KG1 (cell line): ENCODE results near the gene ZNF362.

ENCODE experiments used
- DNase-seq: peaks from one replicate; lab custom pipeline; 2025; lab: John Stamatoyannopoulos, UW

ZNF362 gene

GRCh38 chr1:33268927-33269610 is 12.8 kb downstream of the ZNF362 start:
- no peak for DNase-seq

GRCh38 chr1:33269621-33270020 is 13.3 kb downstream of the ZNF362 start:
- no peak for DNase-seq

- DNase-seq: no peak
Observed at GRCh38 chr1:33270379-33270778, 14.1 kb downstream of the ZNF362 start.

- no peak for DNase-seq
Observed at GRCh38 chr1:33270808-33271465, 14.6 kb downstream of the ZNF362 start.

GRCh38 chr1:33271666-33272505 is 15.6 kb downstream of the ZNF362 start:
- no peak for DNase-seq

- no peak for DNase-seq
Observed at GRCh38 chr1:33272509-33272908, 16.2 kb downstream of the ZNF362 start.

- DNase-seq: no peak
Observed at GRCh38 chr1:33272930-33273329, 16.6 kb downstream of the ZNF362 start.

GRCh38 chr1:33273406-33273805 is 17.1 kb downstream of the ZNF362 start:
- no peak for DNase-seq

GRCh38 chr1:33273961-33274371 is 17.7 kb downstream of the ZNF362 start:
- no peak for DNase-seq

GRCh38 chr1:33274446-33274845 is 18.2 kb downstream of the ZNF362 start:
- no peak for DNase-seq

- DNase-seq: no peak
Observed at GRCh38 chr1:33275195-33275594, 18.9 kb downstream of the ZNF362 start.

GRCh38 chr1:33275706-33276572 is 19.6 kb downstream of the ZNF362 start:
- DNase-seq: no peak

- DNase-seq: no peak
Observed at GRCh38 chr1:33276573-33277298, 20.4 kb downstream of the ZNF362 start.

GRCh38 chr1:33277488-33278084 is 21.3 kb downstream of the ZNF362 start:
- DNase-seq: no peak

- no peak for DNase-seq
Observed at GRCh38 chr1:33280091-33280661, 23.9 kb downstream of the ZNF362 start.

GRCh38 chr1:33281554-33282303 is 25.4 kb downstream of the ZNF362 start:
- DNase-seq: no peak

GRCh38 chr1:33282791-33283190 is 26.5 kb downstream of the ZNF362 start:
- no peak for DNase-seq

- no peak for DNase-seq
Observed at GRCh38 chr1:33284049-33284448, 27.8 kb downstream of the ZNF362 start.

- no peak for DNase-seq
Observed at GRCh38 chr1:33286451-33287185, 30.3 kb downstream of the ZNF362 start.
